ENCODE data around the gene MAP3K5.
A peak's percentile ranks its signal among the peaks of the same experiment; 100 is the strongest.

- TF ChIP-seq, protein P1, sequence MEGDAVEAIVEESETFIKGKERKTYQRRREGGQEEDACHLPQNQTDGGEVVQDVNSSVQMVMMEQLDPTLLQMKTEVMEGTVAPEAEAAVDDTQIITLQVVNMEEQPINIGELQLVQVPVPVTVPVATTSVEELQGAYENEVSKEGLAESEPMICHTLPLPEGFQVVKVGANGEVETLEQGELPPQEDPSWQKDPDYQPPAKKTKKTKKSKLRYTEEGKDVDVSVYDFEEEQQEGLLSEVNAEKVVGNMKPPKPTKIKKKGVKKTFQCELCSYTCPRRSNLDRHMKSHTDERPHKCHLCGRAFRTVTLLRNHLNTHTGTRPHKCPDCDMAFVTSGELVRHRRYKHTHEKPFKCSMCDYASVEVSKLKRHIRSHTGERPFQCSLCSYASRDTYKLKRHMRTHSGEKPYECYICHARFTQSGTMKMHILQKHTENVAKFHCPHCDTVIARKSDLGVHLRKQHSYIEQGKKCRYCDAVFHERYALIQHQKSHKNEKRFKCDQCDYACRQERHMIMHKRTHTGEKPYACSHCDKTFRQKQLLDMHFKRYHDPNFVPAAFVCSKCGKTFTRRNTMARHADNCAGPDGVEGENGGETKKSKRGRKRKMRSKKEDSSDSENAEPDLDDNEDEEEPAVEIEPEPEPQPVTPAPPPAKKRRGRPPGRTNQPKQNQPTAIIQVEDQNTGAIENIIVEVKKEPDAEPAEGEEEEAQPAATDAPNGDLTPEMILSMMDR (IDR thresholded peaks at IDR 0.05; ENCODE audit: insufficient read depth, low read length, poor library complexity, severe bottlenecking), result peak; percentile 83
- TF ChIP-seq EZH2phosphoT487 (conservative IDR thresholded peaks at IDR 0.05; ENCODE audit: low read length), result no peak
Observed at GRCh38 chr6:136607932-136608772, 184.1 kb downstream of the MAP3K5 start.
